ENCODE results near the gene CLCN3. TPM values are rescaled to one million over a fixed set of nuclear protein-coding genes. Genes with fewer than 3 reads are reported as not detected.

CLCN3 gene
- total RNA-seq, 1 experiment from 2014 or later = 29.1 TPM

- TF ChIP-seq ZNF532 (CRISPR knock-in tag; IDR thresholded peaks at IDR 0.05; ENCODE audit: borderline replicate concordance) (no peak), SMAD3 (CRISPR knock-in tag; IDR thresholded peaks at IDR 0.05; ENCODE audit: borderline replicate concordance) (no peak), JUN (CRISPR knock-in tag; IDR thresholded peaks at IDR 0.05) (no peak), ZNF263 (CRISPR knock-in tag; IDR thresholded peaks at IDR 0.05; ENCODE audit: low read depth) (no peak)
These were observed 5.5 kb downstream of the CLCN3 start (continued) for GRCh38 chr4:169625886-169626285.

- H3K9me3 Mint-ChIP-seq = no peaks in the 10 kb centered on the region
- H3K4me3 Mint-ChIP-seq = no peak overlapping the region
- peak overlapping the region; percentile 46 for H3K27ac Mint-ChIP-seq
- no peaks in the 10 kb centered on the region for H3K27me3 Mint-ChIP-seq (ENCODE audit: low read depth)
- CTCF ChIA-PET = interaction anchor here (0.6 to 1.9 kb wide), 2 partner anchors 13 to 616 kb away, joined by 5 read pairs; partner anchors contain the start of gene CBR4
- TF ChIP-seq ZNF396 (CRISPR knock-in tag; IDR thresholded peaks at IDR 0.05; ENCODE audit: borderline replicate concordance) (no peak), ZBTB21 (CRISPR knock-in tag; IDR thresholded peaks at IDR 0.05; ENCODE audit: borderline replicate concordance) (no peak), ZNF671 (CRISPR knock-in tag; IDR thresholded peaks at IDR 0.05) (no peak), ZNF425 (CRISPR knock-in tag; conservative IDR thresholded peaks at IDR 0.05) (no peak), CBFB (CRISPR knock-in tag; IDR thresholded peaks at IDR 0.05; ENCODE audit: low read depth) (no peak), GABPB1 (CRISPR knock-in tag; IDR thresholded peaks at IDR 0.05) (no peak), CDX4 (CRISPR knock-in tag; IDR thresholded peaks at IDR 0.05; ENCODE audit: borderline replicate concordance) (no peak), GRHL2 (CRISPR knock-in tag; IDR thresholded peaks at IDR 0.05; ENCODE audit: insufficient replicate concordance, severe bottlenecking) (no peak), SMAD4 (CRISPR knock-in tag; IDR thresholded peaks at IDR 0.05) (no peak), NFATC4 (CRISPR knock-in tag; IDR thresholded peaks at IDR 0.05) (no peak), GTF2I (CRISPR knock-in tag; conservative IDR thresholded peaks at IDR 0.05) (no peak)
- no peak; the same call in 1 of the 2 replicates for ATAC-seq
- peaks cover 9% of the 10 kb centered on the region for H3K4me1 Mint-ChIP-seq
- no peaks in the 10 kb centered on the region for H3K36me3 Mint-ChIP-seq
- DNase-seq (ENCODE audit: low spot score) = no peak
- POLR2A ChIA-PET = no interaction called here
These were observed 6.2 kb downstream of the CLCN3 start for GRCh38 chr4:169626331-169627282.

- no peaks in the 10 kb centered on the region for H3K27me3 Mint-ChIP-seq (ENCODE audit: low read depth)
- ChIA-PET CTCF (interaction anchor here (1.9 kb wide), 1 partner anchor 14 kb away, joined by 5 read pairs; no protein-coding TSS in a partner anchor), POLR2A (no interaction called here)
- no peak overlapping the region for H3K4me3 Mint-ChIP-seq
- DNase-seq (ENCODE audit: low spot score) = no peak
- no peaks in the 10 kb centered on the region for H3K9me3 Mint-ChIP-seq
- no peaks in the 10 kb centered on the region for H3K36me3 Mint-ChIP-seq
- H3K27ac Mint-ChIP-seq = no peak overlapping the region
- H3K4me1 Mint-ChIP-seq = peaks cover 2% of the 10 kb centered on the region
- no peak for ATAC-seq
- TF ChIP-seq HMGA2 (CRISPR knock-in tag; IDR thresholded peaks at IDR 0.05) (no peak), JAZF1 (CRISPR knock-in tag; IDR thresholded peaks at IDR 0.05) (no peak), NR2C2 (CRISPR knock-in tag; IDR thresholded peaks at IDR 0.05) (no peak), SMAD4 (CRISPR knock-in tag; IDR thresholded peaks at IDR 0.05) (no peak), ATF1 (CRISPR knock-in tag; IDR thresholded peaks at IDR 0.05) (no peak), CDX4 (CRISPR knock-in tag; IDR thresholded peaks at IDR 0.05; ENCODE audit: borderline replicate concordance) (no peak), ZNF532 (CRISPR knock-in tag; IDR thresholded peaks at IDR 0.05; ENCODE audit: borderline replicate concordance) (no peak)
These were observed 6.9 kb downstream of the CLCN3 start for GRCh38 chr4:169627307-169627706.
